HPDE6-E6E7 (cell line): ENCODE data around the gene WHAMM.
"Not testable (repeated sequence)": the region's sequence is repeated elsewhere in the genome, so short reads cannot be mapped to it uniquely, and the experiment has no call there.

Experiments
- DNase-seq: peaks from one replicate; pipeline ENCODE4 v3.0.0; 2011; ENCODE audit warnings: missing footprints; ENCODE audit errors: extremely low spot score

The WHAMM gene

DNA sequence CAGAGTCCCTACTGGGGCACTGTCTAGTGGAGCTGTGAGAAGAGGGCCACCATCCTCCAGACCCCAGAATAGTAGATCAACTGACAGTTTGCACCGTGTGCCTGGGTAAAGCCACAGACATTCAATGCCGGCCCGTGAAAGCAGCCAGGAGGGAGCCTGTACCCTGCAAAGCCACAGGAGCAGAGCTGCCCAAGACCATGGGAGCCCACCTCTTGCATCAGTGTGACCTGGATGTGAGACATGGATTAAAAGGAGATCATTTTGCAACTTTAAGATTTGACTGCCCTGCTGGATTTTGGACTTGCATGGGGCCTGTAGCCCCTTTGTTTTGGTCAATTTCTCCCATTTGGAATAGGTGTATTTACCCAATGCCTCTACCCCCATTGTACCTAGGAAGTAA, 56.6 kb downstream of the WHAMM start:
- not testable (repeated sequence) for DNase-seq

DNA sequence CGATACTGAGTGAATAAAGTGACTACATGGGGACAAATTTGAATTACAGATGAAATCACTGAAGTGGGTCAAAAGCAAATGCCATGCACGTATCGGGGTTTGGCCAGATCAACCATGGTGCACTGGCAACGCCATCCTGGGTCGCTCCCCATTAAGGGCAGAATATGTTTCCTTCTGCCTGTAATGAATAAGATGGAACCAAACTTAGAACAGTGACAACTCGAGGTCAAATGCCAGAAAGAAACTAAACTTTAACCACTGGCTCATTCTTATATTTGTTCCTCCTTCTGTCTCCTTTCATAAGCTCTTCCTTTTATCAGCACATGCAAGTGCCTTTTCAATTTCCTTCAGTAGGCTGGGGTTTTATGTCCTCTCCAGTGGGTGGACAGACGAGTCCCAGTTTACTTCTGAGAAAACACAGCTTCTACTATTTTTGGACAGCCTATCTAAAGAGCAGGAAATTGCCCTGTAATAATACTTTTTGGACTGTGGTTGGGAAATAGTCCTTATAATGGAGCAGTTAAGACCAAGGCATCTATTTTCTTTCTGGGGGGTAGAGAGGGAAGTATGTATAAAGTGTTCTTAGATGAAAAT, 61.4 kb downstream of the WHAMM start:
- no peak for DNase-seq

DNA sequence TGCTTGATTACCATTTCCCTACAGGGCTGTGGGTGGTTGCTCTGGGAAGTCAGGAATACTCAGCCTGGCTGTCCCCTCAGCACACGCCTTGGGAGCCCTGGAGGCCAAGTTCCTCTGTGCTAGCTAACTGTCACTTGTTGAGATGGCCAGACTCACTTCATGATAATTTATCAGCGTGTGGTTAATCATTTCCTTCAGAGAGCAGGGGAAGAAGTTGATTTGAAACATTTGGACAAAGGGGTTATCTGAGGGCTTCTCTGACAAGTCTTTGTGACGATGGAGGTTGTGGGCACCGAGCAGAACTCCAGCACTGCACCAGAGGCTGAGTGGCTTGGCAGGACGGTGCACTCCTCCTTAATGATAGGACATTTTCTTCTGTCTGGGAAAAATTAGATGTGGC, 61.9 kb downstream of the WHAMM start:
- DNase-seq: no peak

- DNase-seq: no peak
Measured at GRCh38 chr15:82871832-82872484, 62.5 kb downstream of the WHAMM start.

DNA sequence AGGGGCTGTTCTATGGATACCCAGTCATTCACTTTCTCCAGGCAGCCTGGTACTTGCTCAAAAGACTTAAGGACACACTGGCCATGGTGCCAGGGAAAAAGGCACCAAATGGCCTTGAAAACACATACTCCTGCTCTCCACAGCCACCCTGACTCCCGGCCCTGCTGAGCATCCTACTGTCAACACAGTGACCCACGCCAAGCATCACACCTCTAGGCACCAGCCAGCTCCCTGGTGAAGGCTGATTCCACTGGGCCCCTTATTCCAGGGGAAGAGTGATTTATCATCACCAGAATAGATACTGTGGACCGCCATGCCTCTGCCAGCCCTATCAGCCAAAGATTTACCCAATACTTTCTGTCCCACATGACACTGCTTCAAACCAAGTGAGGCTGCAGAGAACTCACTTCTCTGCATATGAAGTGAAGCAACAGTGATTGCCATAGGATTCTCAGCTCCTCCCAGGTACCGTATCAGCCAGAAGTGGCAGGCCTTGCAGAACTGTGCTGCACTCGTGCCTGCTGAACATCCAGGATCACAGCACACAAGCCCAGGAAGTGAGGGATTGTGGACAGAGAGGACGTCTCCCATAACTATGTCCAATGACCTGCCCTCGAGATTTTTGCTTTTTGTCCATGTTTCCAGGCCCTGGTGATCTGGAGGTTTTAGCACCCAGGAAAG, 63.7 kb downstream of the WHAMM start:
- DNase-seq: no peak

DNA sequence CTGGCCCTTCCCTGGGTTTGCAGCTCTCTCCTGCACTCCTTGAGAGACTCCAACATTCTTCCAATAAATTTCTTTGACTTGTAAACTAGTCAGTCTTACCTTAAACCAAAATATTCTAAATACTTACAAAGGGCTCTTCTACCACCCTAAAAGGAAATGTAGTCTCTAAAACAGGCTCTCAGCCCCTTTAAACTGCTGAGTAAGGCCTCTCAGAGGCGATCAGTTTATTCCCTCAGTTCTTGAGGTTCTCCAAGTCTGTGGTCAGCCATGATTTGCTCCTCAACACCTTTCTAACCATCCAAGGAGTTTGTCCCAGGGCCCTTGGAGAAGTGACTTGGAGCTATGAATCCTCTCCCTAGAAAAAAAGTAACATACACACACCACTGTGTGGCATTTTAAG, 64.8 kb downstream of the WHAMM start:
- no peak for DNase-seq

DNA sequence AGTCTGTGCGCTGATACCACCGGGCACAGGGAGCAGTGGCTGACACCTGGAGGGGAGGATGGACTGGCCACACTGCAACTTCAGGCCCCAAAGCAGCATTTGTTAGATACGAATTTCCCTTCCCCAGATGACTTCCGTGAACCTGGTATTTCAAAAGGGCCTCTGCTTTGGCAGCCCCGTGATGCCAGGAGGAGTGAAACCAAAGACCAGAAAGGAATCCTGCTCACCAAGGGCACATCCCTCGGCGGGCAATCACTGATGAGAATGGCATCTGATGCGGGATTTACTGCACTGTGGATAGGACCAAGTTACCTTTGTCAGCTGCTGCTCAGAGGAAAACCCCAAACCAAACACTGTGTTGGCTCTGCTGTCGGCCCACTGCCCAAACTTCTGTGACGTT, 65.5 kb downstream of the WHAMM start:
- no peak for DNase-seq

- peak; percentile 11 for DNase-seq
Measured at GRCh38 chr15:82875411-82876003, 66.1 kb downstream of the WHAMM start.

DNA sequence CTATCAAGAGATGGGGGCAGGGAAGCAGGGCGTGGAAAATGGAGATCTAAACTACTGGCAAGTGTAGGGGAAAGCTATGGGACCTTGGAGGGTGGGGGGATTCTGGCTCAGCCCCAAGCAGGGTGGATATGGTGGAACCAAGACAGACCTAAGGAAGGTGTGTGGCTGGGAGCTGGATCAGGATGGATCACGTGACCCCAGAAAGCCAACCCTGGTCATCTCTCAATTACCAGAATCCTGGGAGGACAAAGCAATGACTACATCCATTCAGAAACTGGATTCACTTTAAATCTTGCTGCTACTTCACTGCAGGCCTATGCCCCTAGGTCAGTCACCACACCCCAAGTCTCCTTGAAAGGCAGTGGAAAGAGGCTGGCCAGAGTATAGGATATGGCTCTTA, 68.4 kb downstream of the WHAMM start:
- no peak for DNase-seq

DNA sequence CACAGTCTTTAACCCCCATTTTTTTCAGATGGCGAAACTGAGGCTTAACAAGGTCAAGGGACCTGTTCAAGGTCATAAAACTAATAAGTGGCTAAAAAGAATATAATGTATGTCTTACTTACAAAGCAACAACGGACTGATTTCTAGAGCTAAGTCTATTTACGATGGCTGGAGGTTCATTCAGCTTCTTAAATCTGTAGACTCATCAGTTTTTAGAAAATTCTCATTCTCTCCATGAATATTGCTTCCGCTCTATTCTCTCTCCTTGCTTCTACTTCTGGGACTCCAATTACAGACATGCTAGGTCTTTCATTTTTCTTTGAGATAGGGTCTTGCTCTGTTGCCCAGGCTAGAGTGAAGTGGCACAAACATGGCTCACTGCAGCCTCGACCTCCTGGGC, 68.9 kb downstream of the WHAMM start:
- DNase-seq: no peak

DNA sequence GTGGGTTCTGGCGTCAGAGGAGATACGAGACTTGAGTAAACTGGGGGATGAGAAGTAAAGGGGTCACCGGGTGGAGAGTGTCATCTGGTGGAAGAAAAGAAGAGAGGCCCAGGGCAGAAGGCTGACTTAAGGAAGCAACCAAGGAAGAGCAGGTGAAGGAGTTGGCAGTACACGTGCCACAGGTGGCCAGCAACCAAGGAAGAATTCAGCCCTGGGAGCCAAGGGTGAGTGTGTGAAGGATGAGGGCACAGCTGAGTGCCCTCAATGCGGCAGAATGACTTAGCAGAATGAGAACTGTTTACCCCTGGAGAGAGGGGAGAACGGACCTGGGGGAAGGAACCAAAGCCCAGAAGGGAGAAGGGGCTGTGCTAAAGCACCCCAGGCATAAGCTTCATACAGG, 71.3 kb downstream of the WHAMM start:
- DNase-seq: no peak

DNA sequence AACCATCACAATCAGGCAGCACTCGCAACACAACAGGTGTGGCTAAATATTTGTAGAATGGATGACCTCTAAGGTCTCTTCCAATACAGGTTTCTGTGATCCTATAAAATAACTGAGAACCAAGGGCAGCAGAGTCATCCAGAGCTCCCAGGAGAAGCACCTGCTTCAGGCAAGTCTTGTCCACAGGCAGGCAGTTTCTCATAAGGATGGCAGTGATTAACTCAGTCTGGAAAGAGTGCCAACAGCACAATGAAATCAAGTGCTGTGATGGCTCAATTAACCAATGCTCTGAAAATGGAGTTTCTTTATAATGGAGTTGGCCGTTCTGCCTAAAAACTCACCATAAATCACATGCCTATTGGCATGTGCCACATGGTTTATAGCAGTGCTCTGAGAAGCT, 72.3 kb downstream of the WHAMM start:
- DNase-seq: no peak

DNA sequence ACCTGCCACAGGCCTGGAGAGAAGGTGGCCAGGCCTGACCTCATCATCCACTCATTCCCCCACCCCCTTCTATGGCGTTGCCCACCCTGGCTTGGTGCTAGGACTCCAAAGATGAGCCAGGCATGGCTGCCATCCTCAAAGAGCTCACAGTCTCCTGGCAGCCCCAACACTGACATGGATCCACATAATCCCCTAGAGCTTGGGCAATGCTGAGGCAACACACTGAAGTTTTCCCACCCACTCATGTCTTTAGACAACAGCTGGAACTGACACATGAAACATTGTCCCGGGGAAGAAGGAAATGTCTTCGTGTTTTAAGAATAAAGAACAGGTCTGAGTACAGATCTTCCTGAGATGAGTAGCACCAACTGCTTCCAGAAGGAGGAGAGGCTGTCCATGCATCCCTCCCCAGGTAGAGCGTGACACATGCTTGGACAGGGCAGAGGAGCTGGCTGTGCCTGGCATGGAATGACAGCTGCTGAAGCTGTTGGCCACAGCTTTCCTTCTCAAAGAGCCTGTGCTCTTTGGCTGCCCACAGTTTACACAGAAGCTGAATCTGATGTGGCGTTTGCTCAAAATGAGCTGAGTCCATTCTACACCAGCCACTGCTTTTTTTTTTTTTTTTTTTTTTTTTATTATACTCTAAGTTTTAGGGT, 73.0 kb downstream of the WHAMM start:
- DNase-seq: no peak
